Mucosa of rectum (tissue), 2 donors: ENCODE results near the gene ATP7A.
"Not testable (repeated sequence)": the region's sequence is repeated elsewhere in the genome, so short reads cannot be mapped to it uniquely, and the experiment has no call there.

Experiments used
- H3K27ac ChIP-seq, 2 donors: one replicate each; pipeline ENCODE4 v1.7.0; 2013; ENCODE audit warnings: inconsistent platforms in 2 of 2, low read depth in 2 of 2, low read length in 2 of 2
- H3K27me3 ChIP-seq, 2 donors: one replicate each; pipeline ENCODE4 v1.7.0; 2013; ENCODE audit warnings: low read length in 2 of 2; ENCODE audit not compliant: control insufficient read depth in 2 of 2, insufficient read depth in 2 of 2
- H3K36me3 ChIP-seq, 2 donors: one replicate each; pipeline ENCODE4 v1.7.0; 2013; ENCODE audit warnings: low read length in 2 of 2; ENCODE audit not compliant: control insufficient read depth in 2 of 2, insufficient read depth in 2 of 2
- H3K4me1 ChIP-seq, 2 donors: one replicate each; pipeline ENCODE4 v1.7.0; 2013; ENCODE audit warnings: low read length in 2 of 2, mild to moderate bottlenecking in 1 of 2; ENCODE audit not compliant: control insufficient read depth in 2 of 2, insufficient read depth in 2 of 2
- H3K4me3 ChIP-seq, 2 donors: one replicate each; pipeline ENCODE4 v1.7.0; 2013; ENCODE audit warnings: low read length in 2 of 2
- H3K9ac ChIP-seq, 2 donors: one replicate each; pipeline ENCODE4 v1.7.0; 2013; ENCODE audit warnings: low read length in 2 of 2, low read depth in 1 of 2, mild to moderate bottlenecking in 1 of 2
- H3K9me3 ChIP-seq, 2 donors: one replicate each; pipeline ENCODE4 v1.7.0; 2013; ENCODE audit warnings: low read length in 2 of 2; ENCODE audit not compliant: control insufficient read depth in 2 of 2
- donor health status: healthy.
- donor health status: Normal muscosa, but diverticular disease.

Gene ATP7A

DNA sequence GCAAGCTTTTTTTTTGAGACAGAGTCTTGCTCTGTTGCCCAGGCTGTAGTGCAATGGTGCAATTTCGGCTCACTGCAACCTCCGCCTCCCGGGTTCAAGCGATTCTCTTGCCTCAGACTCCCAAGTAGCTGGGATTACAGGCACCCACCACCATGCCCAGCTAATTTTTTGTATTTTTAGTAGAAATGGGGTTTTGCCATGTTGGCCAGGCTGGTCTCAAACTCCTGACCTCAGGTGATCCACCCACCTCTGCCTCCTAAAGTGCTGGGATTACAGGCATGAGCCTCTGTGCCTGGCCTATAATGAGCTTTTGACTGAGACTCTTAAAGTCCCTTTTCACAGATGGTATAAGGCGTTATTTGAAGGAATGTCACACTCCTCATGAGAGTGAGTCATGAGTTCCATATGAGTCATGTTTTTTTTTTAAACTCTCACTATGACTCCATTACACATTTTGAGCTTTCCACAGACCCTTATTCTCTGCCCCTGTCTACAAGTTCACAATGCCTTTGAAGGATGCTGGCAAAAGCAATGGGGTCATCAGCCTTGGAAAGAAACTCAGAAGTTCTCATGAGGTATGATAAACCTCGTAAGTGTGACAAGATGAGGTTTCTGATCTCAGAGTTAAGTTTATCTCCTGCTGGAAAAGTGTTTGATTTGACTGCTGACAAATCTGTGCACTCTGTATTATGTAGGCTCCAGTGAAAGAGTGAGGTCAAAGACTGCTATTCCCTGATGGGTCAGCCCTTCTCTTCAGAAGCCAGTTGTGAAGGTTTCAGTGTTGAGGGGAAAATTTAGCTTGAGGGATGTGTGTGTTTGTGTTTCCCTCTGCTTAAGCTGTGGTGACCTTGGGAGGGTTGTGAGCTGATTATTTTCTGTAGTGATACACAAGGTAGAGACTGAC is 154.5 kb downstream of the ATP7A start:
- H3K36me3 ChIP-seq, H3K4me1 ChIP-seq, H3K27me3 ChIP-seq, H3K27ac ChIP-seq, H3K9me3 ChIP-seq, H3K4me3 ChIP-seq, H3K9ac ChIP-seq: not testable (repeated sequence)

DNA sequence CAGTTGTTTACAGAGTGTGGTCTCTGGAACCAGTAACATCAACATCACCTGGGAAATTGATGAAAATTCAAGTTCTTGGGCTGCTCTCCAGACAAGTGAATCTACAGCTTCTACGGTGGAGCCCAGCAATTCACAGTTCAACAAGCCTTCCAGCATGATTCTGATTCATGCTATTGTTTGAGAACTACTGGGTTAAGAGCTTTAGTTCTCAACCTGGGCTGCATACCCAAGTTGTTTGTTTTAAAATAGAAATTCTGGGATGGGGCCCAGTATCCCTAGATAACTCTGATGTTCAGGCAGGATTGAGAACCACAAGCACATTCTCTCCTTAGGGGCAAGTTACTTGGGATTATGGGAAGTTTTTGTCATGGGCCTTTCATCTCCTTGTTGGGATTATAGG is 155.6 kb downstream of the ATP7A start:
- H3K9me3 ChIP-seq: no peaks in the 10 kb centered on the region
- H3K4me1 ChIP-seq: no peaks in the 10 kb centered on the region
- H3K4me3 ChIP-seq: no peak overlapping the region
- H3K27me3 ChIP-seq: no peaks in the 10 kb centered on the region
- no peaks in the 10 kb centered on the region for H3K36me3 ChIP-seq
- no peak overlapping the region for H3K27ac ChIP-seq
- H3K9ac ChIP-seq: no peak overlapping the region

DNA sequence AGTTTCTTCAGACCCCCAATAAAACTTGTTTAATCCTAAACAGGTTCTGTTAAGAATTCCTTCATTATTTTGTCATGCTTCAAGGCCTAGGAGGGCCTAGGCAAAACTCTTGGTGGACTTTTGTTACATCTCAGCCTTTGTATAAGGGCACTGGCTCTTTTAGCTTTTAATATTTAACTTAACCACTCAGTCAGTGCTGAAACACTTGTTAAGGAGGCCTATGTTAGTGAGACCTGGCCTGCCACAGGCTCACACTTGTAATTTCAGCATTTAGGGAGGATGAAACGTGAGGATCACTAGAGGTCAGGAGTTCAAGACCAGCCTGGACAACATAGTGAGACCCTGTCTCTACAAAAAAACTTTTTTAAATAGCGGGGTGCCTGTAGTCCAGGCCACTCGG is 160.8 kb downstream of the ATP7A start:
- H3K4me1 ChIP-seq: no peaks in the 10 kb centered on the region
- no peak overlapping the region for H3K9ac ChIP-seq
- no peaks in the 10 kb centered on the region for H3K27me3 ChIP-seq
- H3K9me3 ChIP-seq: no peaks in the 10 kb centered on the region
- H3K4me3 ChIP-seq: no peak overlapping the region
- H3K36me3 ChIP-seq: no peaks in the 10 kb centered on the region
- H3K27ac ChIP-seq: no peak overlapping the region

DNA sequence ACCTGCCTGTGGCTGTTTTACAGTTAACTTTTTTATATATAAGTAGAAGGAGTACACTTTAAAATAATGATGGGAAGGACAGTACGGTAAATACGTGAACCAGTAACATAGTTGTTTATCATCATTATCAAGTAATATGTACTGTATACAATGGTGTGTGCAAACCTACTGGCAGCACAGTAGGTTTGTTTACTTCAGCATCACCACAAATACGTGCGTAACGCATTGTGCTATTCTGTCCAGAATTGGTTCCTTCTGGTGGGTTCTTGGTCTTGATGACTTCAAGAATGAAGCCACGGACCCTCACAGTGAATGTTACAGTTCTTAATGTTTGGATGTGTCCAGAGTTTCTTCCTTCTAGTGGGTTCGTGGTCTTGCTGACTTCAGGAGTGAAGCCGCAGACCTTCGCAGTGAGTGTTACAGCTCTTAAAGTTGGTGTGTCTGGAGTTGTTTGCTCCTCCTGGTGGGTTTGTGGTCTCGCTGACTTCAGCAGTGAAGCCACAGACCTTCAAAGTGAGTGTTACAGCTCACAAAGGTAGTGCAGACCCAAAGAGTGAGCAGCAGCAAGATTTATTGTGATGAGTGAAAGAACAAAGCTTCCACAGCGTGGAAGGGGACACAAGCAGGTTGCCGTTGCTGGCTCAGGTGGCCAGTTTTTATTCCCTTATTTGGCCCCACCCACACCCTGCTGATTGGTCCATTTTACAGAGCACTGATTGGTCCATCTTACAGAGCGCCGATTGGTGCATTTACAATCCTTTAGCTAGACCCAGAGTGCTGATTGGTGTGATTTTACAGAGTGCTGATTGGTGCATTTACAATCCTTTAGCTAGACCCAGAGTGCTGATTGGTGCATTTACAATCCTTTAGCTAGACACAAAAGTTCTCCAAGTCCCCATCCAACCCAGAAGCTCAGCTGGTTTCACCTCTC is 162.9 kb downstream of the ATP7A start:
- not testable (repeated sequence) for H3K9ac ChIP-seq, H3K27ac ChIP-seq, H3K36me3 ChIP-seq, H3K4me1 ChIP-seq, H3K27me3 ChIP-seq, H3K4me3 ChIP-seq, H3K9me3 ChIP-seq

DNA sequence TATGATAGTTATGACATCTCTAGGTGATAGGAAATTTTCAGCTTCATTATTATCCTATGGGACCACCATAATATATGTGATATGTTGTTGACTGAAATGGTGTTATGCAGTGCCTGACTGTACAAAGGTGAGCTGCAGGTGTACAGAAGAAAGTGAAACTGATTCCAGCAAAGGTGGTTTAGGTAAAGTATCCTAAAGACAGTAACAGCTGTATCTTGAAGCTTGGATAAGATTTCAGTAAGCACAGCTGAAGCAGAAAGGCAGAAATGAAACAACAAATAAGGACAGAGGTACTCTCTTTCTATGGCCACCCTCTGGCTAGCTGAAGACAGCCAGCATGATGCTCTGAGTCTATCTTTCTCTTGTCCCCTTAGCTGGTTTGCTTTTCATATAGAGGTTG is 163.6 kb downstream of the ATP7A start:
- H3K4me1 ChIP-seq: no peaks in the 10 kb centered on the region
- no peak overlapping the region for H3K27ac ChIP-seq
- H3K36me3 ChIP-seq: no peaks in the 10 kb centered on the region
- H3K4me3 ChIP-seq: no peak overlapping the region
- H3K27me3 ChIP-seq: no peaks in the 10 kb centered on the region
- no peaks in the 10 kb centered on the region for H3K9me3 ChIP-seq
- H3K9ac ChIP-seq: no peak overlapping the region

DNA sequence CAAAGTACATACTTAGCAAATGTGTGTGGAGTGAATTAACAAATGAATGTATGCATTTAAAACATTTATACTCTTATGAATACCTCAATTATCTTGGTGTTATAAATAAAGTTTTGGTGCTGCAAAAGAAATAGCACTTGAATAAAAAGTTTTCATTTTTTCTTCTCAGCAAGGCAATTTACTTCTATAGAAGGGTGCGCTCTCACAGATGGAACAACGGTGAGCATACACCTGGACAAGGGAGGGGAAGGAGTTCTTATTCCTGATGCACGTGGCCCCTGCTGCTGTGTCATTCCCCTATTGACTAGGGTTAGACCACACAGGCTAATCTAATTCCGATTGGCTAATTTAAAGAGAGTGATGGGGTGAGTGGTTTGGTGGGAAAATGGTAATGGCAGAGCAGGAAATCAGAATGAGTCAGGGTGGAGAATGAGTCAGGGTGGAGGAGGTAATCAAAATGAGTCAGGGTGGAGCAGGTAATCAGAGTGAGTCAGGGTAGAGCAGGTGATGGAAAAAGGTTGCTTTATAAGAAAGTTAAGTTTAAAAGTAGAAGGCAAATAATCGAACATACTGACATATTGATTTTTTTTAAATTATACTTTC is 165.4 kb downstream of the ATP7A start:
- no peak overlapping the region for H3K9ac ChIP-seq
- H3K4me1 ChIP-seq: no peaks in the 10 kb centered on the region
- H3K36me3 ChIP-seq: no peaks in the 10 kb centered on the region
- no peak overlapping the region for H3K27ac ChIP-seq
- no peaks in the 10 kb centered on the region for H3K9me3 ChIP-seq
- H3K27me3 ChIP-seq: no peaks in the 10 kb centered on the region
- H3K4me3 ChIP-seq: no peak overlapping the region

DNA sequence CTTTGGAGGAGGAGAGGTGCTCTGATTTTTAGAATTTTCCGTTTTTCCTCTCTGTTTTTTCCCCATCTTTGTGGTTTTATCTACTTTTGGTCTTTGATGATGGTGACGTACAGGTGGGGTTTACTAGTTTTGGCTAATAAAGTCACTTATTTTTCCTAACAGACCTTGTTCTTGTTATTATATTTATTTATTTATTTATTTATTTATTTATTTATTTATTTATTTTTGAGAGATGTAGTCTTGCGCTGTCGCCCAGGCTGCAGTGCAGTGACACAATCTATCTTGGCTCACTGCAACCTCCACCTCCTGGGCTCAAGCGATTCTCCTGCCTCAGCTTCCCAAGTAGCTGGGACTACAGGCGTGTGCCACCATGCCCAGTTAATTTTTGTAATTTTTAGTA is 170.9 kb downstream of the ATP7A start:
- H3K4me3 ChIP-seq, H3K27me3 ChIP-seq, H3K9me3 ChIP-seq, H3K36me3 ChIP-seq, H3K4me1 ChIP-seq, H3K9ac ChIP-seq, H3K27ac ChIP-seq: not testable (repeated sequence)

DNA sequence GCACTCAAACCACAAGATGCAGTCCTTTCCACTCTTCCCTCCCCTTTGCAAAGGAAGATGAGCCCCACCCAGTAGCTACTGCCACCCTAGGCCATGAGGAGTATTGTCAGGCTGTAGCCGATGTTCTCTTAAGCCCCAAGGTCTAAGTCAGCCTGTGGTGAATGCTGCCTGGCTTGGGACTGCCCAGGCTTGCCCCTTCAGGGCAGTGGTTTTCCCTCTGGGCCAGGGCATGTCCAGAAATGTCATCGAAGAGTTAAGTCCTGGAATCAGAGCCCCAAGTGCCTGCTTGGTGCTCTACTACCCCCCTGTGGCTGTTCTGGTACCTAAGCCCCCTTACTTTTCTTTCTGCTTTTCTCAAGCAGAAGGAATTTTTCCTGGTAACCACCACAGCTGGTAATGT is 181.8 kb downstream of the ATP7A start:
- Histone ChIP-seq H3K27ac (no peak overlapping the region), H3K9ac (no peak overlapping the region), H3K36me3 (no peaks in the 10 kb centered on the region), H3K4me1 (no peaks in the 10 kb centered on the region), H3K4me3 (no peak overlapping the region), H3K9me3 (no peaks in the 10 kb centered on the region), H3K27me3 (no peaks in the 10 kb centered on the region)

DNA sequence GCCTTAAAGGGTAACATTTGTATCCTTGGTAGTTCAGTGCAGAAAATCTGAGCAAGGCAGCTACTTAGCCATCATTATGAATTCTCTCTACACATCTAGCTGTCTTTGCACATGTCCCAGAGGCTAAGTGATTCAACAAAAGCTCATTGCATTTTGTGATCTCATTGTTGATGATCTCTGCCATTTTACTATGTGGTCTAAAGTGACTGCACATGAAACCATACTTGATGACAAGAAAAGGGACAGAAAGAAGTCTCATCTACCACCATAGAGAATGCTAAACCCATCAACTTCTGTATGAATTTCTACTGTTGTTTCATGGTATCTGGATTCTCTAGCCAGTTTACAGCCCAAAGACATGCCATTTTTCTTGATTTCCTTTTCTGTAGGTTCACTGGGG is 187.6 kb downstream of the ATP7A start:
- H3K4me1 ChIP-seq: no peaks in the 10 kb centered on the region

More for the DNA sequence above, 187.6 kb downstream of the ATP7A start:
- no peak overlapping the region for H3K4me3 ChIP-seq
- no peaks in the 10 kb centered on the region for H3K36me3 ChIP-seq
- H3K9ac ChIP-seq: no peak overlapping the region
- no peak overlapping the region for H3K27ac ChIP-seq
- H3K27me3 ChIP-seq: no peaks in the 10 kb centered on the region
- no peaks in the 10 kb centered on the region for H3K9me3 ChIP-seq
